ENCODE data around the gene DYSF. TPM values are rescaled to one million over a fixed set of nuclear protein-coding genes. Genes with fewer than 3 reads are reported as not detected.
A peak's percentile ranks its signal among the peaks of the same experiment; 100 is the strongest.

Gene DYSF
- polyA plus RNA-seq, 6 donors from 2014 or later = 0.09 to 3.2 TPM; not detected in 4

DNA sequence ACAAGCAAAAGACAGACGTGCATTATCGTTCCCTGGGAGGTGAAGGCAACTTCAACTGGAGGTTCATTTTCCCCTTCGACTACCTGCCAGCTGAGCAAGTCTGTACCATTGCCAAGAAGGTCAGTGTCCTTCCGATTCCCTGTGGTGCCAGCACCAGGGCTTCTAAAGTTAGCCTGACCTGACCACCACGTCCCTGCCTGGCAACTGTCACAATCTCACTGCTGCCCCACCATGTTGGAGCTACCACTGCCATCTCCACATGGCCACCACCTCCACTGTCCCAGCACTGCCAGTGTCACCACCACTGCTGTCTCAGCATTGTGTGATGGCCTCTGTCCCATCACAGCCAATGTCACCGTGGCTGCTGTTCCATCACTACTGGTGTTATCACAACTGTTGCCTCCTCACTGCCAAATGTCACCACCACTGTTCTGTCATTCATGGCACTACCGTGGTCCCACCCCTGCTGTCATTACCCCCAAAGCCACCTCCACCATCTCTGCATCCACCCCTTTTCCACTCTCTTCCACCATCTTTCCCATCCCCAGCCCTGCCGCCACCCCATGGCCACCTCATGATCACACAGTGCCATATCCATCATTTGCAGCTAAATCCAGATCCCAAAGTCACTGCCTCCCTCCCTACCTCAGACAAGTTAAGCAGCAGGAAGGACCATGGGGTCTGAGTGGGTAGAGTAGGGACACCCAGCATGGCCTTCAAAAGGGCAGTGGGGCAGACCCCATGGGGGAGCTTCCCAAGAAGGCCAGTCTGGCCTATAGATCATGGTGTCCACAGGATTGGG, 216.5 kb downstream of the DYSF start:
- H3K4me3 Mint-ChIP-seq = no peak overlapping the region
- no peaks in the 10 kb centered on the region for H3K36me3 Mint-ChIP-seq
- peak overlapping the region in 2 of 6 donors; percentile 40 to 47 for H3K27ac Mint-ChIP-seq
- peaks cover 0 to 21% (median 5%) of the 10 kb centered on the region in 3 donors for H3K27me3 Mint-ChIP-seq
- ATAC-seq (ENCODE audit: low read depth in 2 of 2) (no peak), DNase-seq (no peak)
- H3K4me1 Mint-ChIP-seq = no peaks in the 10 kb centered on the region
- peaks cover 0 to 7% (median 0%) of the 10 kb centered on the region in 7 donors for H3K9me3 Mint-ChIP-seq

DNA sequence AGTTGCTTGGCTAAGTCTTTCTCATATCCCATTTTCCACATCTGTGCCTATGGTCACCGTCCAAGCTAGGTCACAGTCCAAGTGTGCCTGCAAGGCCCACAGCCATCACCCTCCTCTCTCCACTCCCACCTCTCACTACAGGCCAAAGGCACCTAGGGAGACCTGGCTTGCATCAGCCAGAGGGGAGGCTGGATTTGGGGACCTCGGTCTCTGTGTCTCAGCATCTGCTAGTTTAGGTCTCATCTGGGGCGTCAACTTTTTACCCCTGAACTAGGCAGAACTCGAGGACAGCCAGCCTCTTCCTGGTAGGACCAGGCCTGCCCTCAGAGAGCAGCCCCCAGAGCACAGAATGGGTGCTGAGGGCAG, 217.1 kb downstream of the DYSF start:
- DNase-seq (no peak), ATAC-seq (ENCODE audit: low read depth in 2 of 2) (no peak)
- H3K9me3 Mint-ChIP-seq = peaks cover 0 to 6% (median 0%) of the 10 kb centered on the region in 7 donors
- no peak overlapping the region for H3K27ac Mint-ChIP-seq
- no peaks in the 10 kb centered on the region for H3K4me1 Mint-ChIP-seq
- no peaks in the 10 kb centered on the region for H3K36me3 Mint-ChIP-seq
- H3K4me3 Mint-ChIP-seq = no peak overlapping the region
- peaks cover 0 to 21% (median 5%) of the 10 kb centered on the region in 3 donors for H3K27me3 Mint-ChIP-seq

DNA sequence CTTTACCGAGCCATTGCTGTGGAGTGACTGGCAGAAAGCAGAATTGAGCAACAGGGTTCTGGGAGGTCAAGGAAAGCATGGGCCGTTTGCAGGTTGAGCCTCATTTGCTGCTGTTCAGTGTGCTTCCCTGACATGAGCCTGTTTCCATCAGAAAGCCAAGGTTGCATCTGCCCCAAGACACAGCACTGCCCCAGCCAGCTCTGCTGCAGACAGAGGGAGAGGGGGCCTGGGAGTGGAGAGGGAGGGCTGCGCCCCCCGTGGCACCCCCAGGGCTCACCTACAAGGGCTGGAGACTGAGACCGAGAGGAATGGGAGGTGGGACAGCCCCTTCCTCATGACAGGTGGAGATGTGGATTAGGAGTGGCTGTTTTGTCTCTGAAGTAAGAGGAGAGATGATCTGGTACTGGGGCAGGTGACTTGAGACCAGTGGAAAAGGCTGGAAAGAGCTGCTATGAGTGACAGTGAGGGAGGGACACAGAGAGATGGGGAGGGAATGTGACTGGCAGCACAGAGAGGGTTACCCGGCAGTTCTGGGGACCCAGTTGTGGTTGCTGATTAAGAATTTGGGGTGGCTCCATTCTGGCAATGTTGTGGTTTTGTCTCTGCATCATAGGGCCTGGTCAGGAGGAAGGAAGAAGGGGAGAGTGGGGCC, 218.0 kb downstream of the DYSF start:
- H3K9me3 Mint-ChIP-seq = peaks cover 0 to 6% (median 0%) of the 10 kb centered on the region in 7 donors
- no peaks in the 10 kb centered on the region for H3K36me3 Mint-ChIP-seq
- H3K27ac Mint-ChIP-seq = no peak overlapping the region
- no peak overlapping the region for H3K4me3 Mint-ChIP-seq
- DNase-seq (no peak), ATAC-seq (ENCODE audit: low read depth in 2 of 2) (no peak)
- no peaks in the 10 kb centered on the region for H3K4me1 Mint-ChIP-seq
- H3K27me3 Mint-ChIP-seq = peaks cover 0 to 21% (median 5%) of the 10 kb centered on the region in 3 donors

DNA sequence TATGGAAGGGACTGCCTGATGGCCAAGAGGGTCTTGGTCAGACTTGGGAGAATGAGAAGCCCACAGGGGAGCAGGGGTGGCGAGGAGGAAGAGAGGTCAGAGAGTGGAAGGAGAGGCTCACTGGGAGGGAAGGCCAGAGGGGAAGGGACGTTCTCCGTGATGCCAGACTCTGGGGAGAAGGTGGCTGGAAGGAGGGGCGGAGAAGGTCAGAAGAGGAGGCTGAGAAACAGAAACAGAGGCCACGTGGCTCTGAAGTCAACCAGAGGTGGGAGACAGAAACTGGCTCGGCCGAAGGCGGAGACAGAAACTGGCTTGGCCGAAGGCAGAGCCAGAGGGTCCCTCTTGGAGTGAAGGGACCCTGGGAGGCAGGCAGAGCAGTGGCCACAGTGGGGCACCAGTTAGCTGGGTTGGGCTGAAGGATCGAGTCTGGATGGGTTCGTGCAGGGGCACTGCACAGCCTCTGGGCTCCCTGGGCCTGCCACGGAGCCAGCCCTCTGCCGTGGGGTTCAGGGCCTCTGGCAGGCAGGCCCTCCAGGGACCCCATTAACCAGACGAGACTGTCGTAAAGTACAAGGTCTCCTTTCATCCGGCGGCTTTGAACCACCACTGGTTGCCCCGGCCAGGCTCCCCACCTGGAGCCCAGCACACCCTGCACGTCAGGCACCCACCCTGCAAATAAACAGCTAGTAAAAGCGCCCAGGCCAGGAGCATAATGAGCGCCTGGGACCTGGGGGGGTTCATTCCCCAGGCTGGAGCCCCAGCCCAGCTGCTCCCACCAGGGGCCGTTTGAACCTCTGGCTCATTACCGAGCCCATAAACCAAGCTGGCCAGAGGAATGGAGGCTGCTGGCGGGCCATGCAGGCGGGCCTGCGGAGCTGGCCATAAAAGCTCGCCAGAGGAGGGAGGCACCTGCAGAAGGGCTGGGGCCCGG, 218.8 kb downstream of the DYSF start:
- no peak overlapping the region for H3K27ac Mint-ChIP-seq
- no peak for DNase-seq
- no peaks in the 10 kb centered on the region for H3K36me3 Mint-ChIP-seq

DNA sequence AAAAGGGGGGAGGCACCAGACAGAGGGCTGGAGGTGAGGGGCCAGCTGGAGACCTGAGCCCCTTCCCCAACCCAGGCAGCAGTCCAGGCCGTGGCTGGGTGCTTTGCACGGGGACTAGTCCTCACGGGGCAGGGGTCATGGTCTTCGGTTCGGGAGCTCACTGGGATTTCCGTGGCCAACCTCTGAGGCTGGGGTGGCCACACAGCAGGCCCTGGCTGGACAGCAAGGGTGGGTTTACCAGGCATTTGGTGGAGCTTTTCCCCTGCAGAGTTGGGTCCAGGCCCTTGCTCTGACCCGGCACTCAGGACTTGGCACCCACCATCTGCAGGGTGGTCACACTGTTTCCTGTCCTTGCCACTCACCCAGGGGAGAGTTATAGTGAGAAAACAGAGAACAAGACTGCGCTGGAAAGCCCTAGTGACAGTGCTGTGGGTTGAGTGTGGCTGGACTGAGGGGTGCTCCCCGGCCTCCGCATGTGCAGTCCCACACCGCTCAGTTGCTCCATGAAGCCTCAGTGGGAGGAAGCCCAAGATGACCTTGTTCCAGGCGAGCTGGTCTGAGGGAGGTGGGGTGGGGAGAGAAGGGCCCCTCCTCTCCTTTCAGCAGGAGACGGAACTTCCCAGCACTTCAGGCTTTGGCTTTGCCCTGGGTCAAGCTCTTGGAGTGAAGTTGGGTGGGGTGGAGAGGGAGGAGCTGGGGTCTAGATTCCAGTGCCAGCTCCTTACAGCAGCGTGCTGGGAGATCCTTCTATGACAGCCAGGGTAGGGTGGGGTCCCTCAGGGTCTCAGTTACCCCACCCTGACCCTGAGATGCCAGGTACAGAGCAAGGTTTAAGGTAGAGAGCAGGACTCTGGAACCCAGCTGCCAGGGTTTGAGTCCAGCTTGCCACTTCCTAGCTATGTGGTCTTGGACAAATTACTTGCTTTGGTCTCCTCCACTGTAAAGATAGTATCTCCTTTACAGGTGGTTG, 219.8 kb downstream of the DYSF start:
- Mint-ChIP-seq H3K4me3 (no peak overlapping the region), H3K36me3 (no peaks in the 10 kb centered on the region), H3K27ac (no peak overlapping the region), H3K9me3 (peaks cover 0 to 3% (median 0%) of the 10 kb centered on the region in 7 donors), H3K4me1 (no peaks in the 10 kb centered on the region), H3K27me3 (peaks cover 0 to 29% (median 0%) of the 10 kb centered on the region in 3 donors)
- ATAC-seq (ENCODE audit: low read depth in 2 of 2) (no peak), DNase-seq (no peak)

More for the DNA sequence above, 218.8 kb downstream of the DYSF start:
- peaks cover 0 to 6% (median 0%) of the 10 kb centered on the region in 7 donors for H3K9me3 Mint-ChIP-seq
- H3K4me3 Mint-ChIP-seq = peak overlapping the region in 1 of 8 donors; percentile 22
- H3K4me1 Mint-ChIP-seq = no peaks in the 10 kb centered on the region
- ATAC-seq (ENCODE audit: low read depth in 2 of 2) = no peak
- H3K27me3 Mint-ChIP-seq = peaks cover 0 to 27% (median 5%) of the 10 kb centered on the region in 3 donors

DNA sequence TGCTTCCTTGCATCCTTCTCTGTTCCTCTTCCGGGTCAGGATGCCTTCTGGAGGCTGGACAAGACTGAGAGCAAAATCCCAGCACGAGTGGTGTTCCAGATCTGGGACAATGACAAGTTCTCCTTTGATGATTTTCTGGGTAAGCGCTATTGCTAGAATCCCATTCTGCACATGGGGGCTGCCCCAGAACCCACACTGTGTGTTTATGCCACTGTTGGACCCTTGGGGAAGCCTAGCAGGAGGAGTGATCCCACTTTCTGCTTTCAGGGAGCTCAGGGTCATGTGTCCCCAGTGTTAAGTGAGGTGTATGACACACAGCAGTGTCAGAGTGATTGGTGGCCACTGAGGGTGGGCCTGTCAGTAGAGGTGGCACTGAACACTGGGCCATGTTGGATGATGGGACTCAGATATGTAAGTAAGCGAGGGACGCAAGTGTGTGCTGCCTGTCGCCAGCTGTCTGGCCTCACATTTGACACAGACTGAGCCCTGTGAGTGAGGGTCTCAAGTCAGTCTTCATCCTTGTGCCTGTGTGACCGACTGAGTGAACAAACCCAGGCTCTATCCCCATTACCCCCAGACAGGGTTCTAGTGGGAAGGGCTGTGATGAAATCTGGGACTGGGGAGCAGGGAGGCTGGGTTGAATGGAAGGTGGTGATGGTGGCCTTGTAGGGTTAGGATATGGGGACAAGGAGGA, 220.9 kb downstream of the DYSF start:
- Mint-ChIP-seq H3K4me1 (no peaks in the 10 kb centered on the region), H3K4me3 (no peak overlapping the region), H3K36me3 (no peaks in the 10 kb centered on the region), H3K27me3 (peaks cover 0 to 38% (median 6%) of the 10 kb centered on the region in 3 donors), H3K9me3 (peaks cover 0 to 3% (median 0%) of the 10 kb centered on the region in 7 donors), H3K27ac (no peak overlapping the region)
- DNase-seq = no peak
- ATAC-seq (ENCODE audit: low read depth in 2 of 2) = no peak

DNA sequence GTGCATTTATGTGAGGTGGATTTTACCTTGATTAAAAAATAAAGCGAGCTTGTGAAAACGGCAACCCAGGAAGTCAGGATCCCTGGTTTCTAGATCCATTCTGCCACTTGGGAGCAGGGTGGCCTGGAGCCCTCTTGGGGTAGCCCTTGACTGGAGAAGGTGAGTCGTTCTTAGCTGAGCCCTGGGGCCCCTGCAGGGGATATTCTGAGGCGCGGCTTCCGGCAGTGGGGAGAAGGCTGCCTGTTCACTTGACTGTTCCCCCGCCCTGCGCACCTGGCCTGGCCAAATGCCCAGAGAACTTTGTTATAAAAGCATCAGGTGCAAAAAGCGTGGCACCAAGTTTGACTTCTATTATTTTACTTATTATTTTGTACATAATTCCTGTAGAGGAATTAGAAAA, 221.9 kb downstream of the DYSF start:
- Mint-ChIP-seq H3K27me3 (peaks cover 0 to 28% (median 6%) of the 10 kb centered on the region in 3 donors), H3K36me3 (no peaks in the 10 kb centered on the region), H3K4me3 (no peak overlapping the region), H3K27ac (no peak overlapping the region), H3K9me3 (peaks cover 0 to 3% (median 0%) of the 10 kb centered on the region in 7 donors), H3K4me1 (no peaks in the 10 kb centered on the region)
- DNase-seq = no peak
- ATAC-seq (ENCODE audit: low read depth in 2 of 2) = no peak

DNA sequence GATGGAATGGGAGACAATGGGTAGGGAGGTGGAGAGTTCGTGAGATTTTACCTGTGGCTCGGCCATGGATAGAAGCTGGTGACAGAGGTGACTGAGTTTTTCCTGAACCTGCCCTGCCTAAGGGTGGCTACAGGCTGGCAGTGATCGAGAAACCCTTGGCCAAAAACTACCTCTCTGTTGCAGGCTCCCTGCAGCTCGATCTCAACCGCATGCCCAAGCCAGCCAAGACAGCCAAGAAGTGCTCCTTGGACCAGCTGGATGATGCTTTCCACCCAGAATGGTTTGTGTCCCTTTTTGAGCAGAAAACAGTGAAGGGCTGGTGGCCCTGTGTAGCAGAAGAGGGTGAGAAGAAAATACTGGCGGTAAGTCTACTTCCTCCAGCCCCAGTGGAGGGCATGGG, 225.5 kb downstream of the DYSF start:
- H3K4me3 Mint-ChIP-seq = no peak overlapping the region
- peaks cover 0 to 2% (median 0%) of the 10 kb centered on the region in 7 donors for H3K9me3 Mint-ChIP-seq
- peaks cover 6 to 27% (median 8%) of the 10 kb centered on the region in 3 donors for H3K27me3 Mint-ChIP-seq
- H3K27ac Mint-ChIP-seq = no peak overlapping the region
- no peaks in the 10 kb centered on the region for H3K36me3 Mint-ChIP-seq
- no peaks in the 10 kb centered on the region for H3K4me1 Mint-ChIP-seq
- no peak for DNase-seq
- no peak for ATAC-seq (ENCODE audit: low read depth in 2 of 2)

DNA sequence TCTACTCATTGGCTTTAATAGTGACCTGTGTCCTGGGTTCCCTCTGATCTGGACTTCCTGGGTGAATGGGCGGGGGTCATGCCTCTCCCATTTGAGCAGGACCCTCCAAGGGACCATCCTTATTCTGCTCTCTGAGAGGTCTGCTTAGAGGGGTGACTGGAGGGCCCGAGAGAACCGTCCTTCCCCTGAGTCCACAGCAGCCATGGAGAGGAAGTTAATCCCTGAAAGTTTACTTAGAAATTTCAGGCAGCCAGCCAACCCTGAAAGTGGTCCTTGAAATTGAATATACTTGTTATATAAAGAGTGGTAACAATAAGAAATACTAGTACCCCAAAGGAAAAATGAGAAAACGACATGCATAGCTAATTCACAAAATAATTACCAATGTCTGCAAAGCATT, 226.1 kb downstream of the DYSF start:
- Mint-ChIP-seq H3K27me3 (peaks cover 6 to 27% (median 8%) of the 10 kb centered on the region in 3 donors), H3K27ac (peak overlapping the region in 1 of 6 donors; percentile 76), H3K9me3 (peaks cover 0 to 2% (median 0%) of the 10 kb centered on the region in 7 donors), H3K4me3 (no peak overlapping the region), H3K36me3 (no peaks in the 10 kb centered on the region), H3K4me1 (no peaks in the 10 kb centered on the region)
- ATAC-seq (ENCODE audit: low read depth in 2 of 2) (no peak), DNase-seq (no peak)

DNA sequence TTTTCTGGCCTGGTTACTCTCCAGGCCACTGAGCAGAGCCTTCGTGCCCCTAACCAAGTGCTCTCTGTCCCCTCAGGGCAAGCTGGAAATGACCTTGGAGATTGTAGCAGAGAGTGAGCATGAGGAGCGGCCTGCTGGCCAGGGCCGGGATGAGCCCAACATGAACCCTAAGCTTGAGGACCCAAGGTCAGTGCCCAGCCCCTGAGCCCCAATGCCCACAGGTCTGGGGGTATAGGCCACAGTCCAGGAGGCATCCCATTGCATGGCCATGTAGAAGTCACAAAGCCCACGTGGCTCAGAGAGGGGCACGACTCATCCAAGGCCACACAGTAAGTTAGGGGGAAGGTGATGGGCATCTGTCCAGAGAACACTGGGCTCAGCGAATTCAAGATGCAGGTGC, 227.6 kb downstream of the DYSF start:
- peaks cover 6 to 27% (median 8%) of the 10 kb centered on the region in 3 donors for H3K27me3 Mint-ChIP-seq
- peaks cover 0 to 2% (median 0%) of the 10 kb centered on the region in 7 donors for H3K9me3 Mint-ChIP-seq
- H3K4me3 Mint-ChIP-seq = no peak overlapping the region
- no peak overlapping the region for H3K27ac Mint-ChIP-seq
- ATAC-seq (ENCODE audit: low read depth in 2 of 2) (no peak), DNase-seq (no peak)
- no peaks in the 10 kb centered on the region for H3K4me1 Mint-ChIP-seq
- no peaks in the 10 kb centered on the region for H3K36me3 Mint-ChIP-seq

DNA sequence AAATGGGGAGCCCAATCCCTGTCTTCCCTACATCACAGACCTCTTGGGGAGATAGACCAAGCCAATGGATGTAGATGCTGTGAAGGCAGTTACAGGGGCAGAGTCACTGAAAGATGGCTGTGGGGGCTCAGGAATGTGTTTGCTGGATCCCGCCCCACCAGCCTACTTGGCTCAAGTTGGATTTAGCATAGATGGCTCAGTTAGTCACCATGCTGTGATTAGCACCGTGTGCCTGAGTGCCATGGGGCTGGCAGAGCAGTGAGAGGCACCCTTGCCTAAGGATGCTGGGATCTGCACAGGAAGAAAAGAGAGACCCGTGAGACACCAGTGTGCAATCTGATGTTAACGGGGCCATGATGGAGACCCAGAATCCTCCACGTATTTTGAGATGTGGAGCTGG, 228.3 kb downstream of the DYSF start:
- Mint-ChIP-seq H3K27me3 (peaks cover 6 to 26% (median 8%) of the 10 kb centered on the region in 3 donors), H3K4me1 (no peaks in the 10 kb centered on the region), H3K4me3 (no peak overlapping the region), H3K9me3 (peaks cover 0 to 2% (median 0%) of the 10 kb centered on the region in 7 donors), H3K27ac (no peak overlapping the region), H3K36me3 (no peaks in the 10 kb centered on the region)
- ATAC-seq (ENCODE audit: low read depth in 2 of 2) (no peak), DNase-seq (no peak)

DNA sequence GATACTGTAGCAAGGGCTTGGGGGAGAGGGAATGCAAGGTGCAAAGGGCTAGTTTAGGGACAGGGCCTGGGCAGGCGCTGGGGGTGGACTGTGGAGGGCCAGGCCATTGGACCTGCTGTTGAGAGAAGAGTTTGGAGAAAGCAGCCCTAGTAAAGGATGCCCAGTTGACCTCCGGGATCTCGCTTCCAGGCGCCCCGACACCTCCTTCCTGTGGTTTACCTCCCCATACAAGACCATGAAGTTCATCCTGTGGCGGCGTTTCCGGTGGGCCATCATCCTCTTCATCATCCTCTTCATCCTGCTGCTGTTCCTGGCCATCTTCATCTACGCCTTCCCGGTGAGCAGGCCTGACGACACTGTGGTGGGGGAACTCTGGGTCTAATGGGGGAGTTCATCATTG, 229.0 kb downstream of the DYSF start:
- no peak overlapping the region for H3K4me3 Mint-ChIP-seq
- H3K9me3 Mint-ChIP-seq = peaks cover 0 to 2% (median 0%) of the 10 kb centered on the region in 7 donors
- H3K27me3 Mint-ChIP-seq = peaks cover 6 to 19% (median 8%) of the 10 kb centered on the region in 3 donors
- H3K36me3 Mint-ChIP-seq = no peaks in the 10 kb centered on the region
- ATAC-seq (ENCODE audit: low read depth in 2 of 2) (no peak), DNase-seq (no peak)
- no peaks in the 10 kb centered on the region for H3K4me1 Mint-ChIP-seq
- no peak overlapping the region for H3K27ac Mint-ChIP-seq

Data from naive B cell (primary cell).